Activated CD8-positive, alpha-beta memory T cell treated with anti-CD3 and anti-CD28 coated beads for 1 hour (primary cell): ENCODE measurements around the gene TUBG1.

Experiments
- DNase-seq, 2 donors: peaks; one replicate each; pipeline ENCODE4 v3.0.0-alpha.2; 2020; ENCODE audit warnings: low read depth in 1 of 2; ENCODE audit errors: extremely low read depth in 1 of 2

The TUBG1 gene

DNA sequence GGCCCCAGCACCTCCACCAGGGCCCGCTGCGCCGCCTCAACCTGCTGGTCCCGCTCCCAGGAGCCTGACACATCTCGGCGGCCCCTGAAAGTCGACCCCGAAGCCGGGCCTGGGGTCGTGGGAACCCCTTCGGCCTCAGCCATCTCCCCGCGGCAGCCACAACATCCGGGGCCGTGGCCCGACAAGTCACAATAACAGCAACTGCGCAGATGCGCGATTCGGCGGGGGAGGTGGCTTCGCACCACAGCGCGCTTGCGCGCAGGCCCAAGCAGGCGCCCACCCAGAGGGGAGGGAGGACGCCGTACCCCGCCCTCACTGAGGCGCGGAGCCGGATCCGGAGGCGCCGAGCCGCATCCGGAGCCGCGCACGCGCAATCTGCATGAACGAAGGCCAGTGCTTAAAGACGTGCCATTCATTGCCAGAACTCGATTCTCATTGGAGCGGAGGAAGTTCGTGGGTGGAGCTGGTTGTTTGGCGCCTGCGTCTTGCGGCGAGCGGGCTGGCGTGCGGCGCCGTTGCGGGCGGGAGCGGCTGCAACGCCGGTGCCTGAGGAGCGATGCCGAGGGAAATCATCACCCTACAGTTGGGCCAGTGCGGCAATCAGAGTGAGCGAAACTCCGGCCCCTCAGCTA lies at the start of gene TUBG1, which contains the start of gene RETREG3:
Gene TUBG1 (plus strand): TSS at position 502 of the 632 bp plus-strand sequence. CDS start 55 bp downstream, at position 557.
Gene RETREG3 (minus strand): TSS at position 193 of the 632 bp plus-strand sequence. CDS start 50 bp downstream, at position 143.
- peak; percentile 94 to 99 for DNase-seq

DNA sequence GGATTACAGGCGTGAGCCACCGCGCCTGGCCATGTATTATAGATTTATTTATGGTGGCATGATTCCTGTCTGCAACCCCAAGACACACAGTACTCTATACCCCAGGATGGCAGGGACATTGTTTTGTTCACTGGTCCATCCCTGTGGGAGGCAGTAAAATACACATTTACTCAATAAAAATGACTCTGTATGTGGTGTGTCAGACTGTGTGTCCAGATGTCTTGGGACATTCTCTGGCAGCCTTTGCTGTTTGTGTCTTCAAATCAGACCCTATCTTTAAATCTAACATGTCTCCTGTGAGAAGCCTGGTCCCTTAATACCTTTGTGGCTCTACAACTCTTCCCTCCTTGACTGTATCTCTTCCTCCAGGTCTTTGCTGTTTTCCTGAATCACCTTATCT lies 49.2 kb upstream of the TUBG1 start:
- DNase-seq = no peak

DNA sequence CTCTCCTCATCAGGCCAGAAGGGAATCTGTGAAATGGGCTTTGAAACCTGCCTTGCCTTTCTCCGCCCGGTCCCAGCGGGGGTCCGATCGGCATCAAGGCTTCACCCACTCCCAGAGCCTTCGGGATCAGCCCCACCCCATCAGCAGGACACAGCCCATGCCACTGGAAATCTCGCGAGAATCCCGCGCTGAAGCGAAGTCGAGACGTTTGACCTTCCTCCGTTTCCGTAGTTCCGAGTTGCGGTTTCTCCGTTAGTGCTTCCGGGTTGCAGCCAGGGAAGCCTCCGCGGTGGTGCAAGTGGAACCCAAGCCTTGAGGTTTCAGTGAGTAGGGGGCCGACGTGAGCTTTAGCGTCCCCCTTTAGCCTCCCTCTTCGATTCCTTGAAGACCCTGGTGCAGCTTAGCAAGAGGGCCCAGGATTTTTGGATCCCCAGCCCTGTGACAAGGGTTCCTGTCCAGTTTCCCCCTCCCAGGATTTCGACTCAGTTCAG lies 47.5 kb upstream of the TUBG1 start, which contains the start of gene COASY:
Gene COASY (plus strand): TSS at position 252 of the 491 bp plus-strand sequence. CDS start 475 bp downstream, outside the sequence.
- DNase-seq = peak; percentile 81

DNA sequence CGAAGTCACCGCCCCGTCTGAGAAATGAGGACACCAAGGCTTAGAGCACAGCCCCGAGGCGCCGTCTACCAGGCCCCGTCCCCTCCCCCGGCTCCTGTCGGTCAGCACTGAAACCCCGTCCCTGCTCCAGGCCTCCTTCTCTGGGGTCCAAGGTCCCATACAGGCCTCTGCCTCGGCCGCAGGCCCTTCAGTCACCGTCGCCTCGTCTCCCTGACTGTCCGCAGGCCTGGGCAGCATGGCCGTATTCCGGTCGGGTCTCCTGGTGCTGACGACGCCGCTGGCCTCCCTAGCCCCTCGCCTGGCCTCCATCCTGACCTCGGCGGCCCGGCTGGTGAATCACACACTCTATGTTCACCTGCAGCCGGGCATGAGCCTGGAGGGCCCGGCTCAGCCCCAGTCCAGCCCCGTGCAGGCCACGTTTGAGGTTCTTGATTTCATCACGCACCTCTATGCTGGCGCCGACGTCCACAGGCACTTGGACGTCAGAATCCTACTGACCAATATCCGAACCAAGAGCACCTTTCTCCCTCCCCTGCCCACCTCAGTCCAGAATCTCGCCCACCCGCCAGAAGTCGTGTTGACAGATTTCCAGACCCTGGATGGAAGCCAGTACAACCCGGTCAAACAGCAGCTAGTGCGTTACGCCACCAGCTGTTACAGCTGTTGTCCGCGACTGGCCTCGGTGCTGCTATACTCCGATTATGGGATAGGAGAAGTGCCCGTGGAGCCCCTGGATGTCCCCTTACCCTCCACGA lies 46.9 kb upstream of the TUBG1 start:
- DNase-seq = no peak

DNA sequence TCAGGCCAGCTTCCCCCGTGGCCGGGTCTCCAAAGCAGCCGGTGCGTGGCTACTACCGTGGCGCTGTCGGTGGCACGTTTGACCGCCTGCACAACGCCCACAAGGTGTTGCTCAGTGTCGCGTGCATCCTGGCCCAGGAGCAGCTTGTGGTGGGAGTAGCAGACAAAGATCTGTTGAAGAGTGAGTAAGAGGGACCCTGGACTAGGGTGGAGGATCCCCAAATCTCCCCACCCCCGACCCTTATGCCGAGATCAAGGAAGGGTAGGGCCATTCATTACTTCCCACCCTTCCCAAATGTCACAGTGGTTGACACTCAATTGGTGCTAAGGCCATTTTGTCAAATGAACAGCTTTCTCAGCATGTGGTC lies 46.4 kb upstream of the TUBG1 start:
- no peak for DNase-seq

DNA sequence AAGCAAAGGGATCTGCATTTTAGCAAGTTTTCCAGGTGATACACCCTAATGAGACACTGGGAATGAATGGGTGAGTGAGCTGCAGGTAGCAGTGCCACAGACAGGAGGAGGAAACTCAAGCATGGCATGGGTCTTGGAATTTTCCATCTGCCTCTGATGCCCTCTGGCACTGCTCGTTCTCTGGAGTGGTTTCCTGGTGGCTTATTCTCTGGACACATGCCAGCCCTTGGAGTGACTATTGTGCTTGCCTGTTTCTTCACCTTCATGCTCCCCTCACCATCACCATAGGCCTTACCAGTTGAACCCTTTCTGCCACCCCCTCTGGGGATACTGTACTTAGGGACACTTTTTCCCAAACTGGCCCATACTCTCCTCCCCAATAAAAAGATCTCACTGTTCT lies 45.9 kb upstream of the TUBG1 start:
- DNase-seq = no peak

DNA sequence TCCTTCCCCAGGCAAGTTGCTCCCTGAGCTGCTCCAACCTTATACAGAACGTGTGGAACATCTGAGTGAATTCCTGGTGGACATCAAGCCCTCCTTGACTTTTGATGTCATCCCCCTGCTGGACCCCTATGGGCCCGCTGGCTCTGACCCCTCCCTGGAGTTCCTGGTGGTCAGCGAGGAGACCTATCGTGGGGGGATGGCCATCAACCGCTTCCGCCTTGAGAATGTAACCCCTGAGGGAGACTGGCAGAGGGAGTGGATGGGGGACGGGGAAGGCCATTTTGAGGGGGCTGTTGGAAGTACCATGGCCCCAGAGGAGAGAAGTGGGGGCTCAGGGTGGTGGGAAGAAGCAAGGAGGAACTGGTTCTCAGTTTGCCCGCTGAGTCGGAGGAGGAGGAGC lies 45.5 kb upstream of the TUBG1 start:
- no peak for DNase-seq

DNA sequence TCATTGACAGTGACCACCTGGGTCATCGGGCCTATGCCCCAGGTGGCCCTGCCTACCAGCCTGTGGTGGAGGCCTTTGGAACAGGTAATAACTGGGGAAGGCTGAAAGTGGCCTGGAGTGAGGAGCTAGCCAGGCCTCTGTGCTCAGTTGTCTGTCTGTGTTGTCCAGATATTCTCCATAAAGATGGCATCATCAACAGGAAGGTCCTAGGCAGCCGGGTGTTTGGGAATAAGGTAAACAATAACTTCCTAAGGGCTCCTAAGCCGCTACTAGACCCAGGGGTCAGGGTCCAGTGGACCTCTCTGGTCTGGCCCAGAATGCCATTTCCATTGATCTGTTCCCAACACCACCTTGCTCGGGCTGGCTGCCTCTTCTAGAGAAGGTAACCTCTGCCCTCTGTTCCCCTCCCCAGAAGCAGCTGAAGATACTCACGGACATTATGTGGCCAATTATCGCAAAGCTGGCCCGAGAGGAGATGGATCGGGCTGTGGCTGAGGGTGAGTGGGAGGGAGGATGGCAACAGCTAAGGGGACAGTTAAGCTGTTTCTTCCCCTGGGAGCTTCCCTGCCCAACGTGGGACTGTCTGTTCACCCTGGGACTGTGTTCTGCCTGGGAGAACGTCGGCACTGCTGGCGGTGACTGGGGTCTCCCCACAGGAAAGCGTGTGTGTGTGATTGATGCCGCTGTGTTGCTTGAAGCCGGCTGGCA lies 44.5 kb upstream of the TUBG1 start:
- no peak for DNase-seq

DNA sequence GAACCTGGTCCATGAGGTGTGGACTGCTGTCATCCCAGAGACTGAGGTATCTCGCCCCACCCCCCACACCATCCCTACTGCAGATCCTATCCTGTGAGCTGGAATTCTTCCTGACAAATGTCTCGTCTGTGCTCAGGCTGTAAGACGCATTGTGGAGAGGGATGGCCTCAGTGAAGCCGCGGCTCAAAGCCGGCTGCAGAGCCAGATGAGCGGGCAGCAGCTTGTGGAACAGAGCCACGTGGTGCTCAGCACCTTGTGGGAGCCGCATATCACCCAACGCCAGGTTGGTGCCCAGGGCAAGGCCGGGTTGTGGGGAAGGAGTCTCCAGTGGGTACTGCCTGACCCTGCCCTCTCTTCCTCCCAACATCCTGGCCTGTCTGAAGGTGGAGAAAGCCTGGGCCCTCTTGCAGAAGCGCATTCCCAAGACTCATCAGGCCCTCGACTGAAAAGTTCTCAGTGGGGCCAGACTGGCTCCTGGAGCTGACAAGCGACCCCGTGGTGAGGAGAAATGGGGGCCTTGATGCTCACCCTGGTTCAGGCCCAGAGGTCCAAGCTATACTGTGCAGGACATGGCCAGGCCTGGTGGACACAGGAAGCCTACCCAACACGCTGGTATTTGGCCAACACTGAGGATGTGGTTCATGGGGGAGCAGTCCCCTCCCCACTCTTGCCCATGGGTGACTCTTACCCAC lies 43.8 kb upstream of the TUBG1 start:
- DNase-seq = no peak

DNA sequence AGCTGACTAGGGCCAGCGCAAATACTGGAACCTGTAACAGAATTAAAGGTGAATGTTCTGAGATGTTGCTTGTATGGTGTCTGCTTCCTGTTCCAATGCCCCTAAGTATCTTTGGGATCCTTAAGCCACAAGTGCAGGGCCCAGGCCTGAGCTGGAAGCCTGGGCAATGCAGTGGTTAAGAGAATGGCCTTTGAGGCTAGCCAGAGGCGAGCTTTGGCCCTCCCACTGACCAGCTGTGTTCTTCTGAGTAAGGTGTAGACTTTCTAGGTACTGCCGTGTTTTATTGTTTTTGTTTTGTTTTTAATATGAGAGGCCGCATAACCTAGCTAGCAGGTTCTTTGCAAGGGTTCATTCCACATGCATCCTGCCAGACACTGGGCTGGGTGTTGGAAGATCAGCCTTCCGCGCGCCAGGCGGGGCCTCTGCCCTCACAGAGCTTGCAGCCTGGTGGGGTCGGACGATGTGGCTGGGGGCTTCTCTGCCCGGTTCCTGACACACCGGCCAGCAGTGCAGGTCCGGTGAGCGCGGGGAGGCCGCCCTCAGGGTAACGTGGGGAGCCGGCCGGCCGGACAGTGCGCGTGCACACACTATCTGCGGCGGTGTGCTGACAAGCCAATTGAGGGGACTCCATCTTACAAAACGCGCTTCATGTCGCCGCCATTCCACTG lies 43.1 kb upstream of the TUBG1 start:
- no peak for DNase-seq

DNA sequence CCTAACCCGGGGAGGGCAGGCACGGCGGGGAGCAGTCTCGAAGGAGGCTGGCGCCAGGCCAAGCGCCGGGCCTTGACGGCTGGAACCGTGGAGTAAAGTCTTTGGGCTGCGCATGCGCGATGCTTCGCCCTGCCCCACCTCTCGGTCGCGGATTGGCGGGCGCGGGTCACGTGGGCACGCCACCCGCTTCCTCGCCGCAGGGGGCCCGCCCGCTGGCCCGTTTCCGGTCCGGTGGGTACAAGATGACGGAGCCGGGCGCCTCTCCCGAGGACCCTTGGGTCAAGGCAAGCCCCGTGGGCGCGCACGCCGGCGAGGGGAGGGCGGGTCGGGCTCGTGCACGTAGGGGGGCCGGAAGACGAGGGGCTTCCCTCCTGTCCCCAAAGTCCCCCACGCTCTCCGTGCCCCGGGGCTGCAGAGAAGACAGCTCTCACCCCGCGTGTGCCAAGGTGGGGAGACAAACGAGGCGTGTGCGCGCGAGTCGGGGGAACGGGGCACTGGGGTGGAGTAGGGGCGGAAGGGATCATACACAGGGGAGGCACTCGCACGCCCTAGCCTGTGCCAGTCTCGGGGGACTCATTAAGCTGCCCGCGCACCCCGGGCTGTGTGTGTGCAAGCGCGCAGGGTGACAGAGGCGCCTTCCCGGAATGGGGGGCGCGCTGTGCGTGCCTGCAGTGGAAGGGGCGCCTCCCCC lies 42.5 kb upstream of the TUBG1 start, which contains the start of gene MLX:
Gene MLX (plus strand): TSS at position 218 of the 691 bp plus-strand sequence. CDS start 25 bp downstream, at position 243.
- DNase-seq = peak; percentile 74 to 86

DNA sequence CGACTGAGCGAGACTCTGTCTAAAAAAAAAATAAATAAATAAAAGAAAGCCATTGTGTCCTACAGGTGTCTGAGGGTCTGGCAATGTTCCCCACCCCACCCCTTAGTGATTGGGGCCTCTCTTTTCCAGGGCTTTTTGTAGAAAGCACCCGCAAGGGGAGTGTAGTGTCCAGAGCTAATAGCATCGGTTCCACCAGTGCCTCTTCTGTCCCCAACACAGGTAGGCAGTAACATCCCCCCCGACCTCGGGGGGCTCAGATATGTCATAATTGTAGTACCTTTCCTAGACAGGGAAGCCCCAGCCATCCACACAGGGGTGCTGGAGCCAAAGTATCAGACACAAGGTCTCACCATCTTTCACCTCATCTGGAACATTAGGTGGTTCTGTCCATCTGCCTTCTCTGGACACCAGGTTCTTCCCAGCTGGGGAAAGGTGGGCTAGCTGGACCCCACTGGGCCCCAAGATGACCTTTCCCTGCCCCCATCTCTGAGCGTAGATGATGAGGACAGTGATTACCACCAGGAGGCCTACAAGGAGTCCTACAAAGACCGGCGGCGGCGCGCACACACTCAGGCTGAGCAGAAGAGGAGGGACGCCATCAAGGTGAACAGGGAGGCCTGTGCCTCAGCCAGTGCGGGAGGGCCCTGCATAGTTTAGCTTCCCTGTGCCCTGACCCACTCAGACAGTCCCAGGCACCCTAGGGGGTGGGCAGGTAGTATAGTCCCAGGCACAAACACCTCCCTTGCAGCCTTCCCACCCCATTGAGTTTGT lies 41.0 kb upstream of the TUBG1 start:
- DNase-seq = no peak

DNA sequence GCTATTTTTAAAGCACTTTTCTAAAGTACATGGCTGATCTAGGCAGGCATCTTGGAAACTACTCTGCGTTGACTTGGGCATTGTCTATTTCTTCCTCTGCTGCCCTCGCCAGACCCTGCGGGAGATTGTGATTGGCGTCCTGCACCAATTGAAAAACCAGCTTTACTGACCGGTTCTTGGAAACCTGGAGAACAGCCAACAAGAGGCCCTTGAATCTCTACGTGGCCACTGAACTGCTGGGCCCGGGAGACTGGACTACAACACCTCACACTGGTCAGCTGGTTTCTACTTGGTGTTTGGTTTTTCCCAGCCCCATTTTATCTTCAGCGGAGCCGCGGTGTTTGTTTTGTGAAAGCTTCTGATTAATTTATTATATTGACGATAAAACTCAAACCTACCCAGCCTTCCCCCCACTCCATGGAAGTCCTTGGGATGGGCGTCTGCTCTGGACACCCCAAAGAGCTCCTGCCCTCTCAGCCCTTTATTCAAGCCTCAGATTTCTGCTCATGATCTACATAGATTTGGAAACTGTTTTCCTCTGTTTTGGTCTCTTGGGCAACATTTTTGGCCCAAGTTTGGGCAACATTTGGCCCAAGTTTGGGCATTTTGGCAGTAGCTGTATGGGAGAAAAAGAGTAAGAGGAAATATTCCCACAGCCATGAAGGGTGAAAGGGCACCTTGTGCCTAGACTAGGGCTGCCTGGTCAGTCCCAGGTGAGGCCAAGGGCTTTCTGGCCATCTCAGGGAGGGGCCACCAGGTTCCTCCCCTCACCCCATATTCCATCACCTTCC lies 37.9 kb upstream of the TUBG1 start:
- no peak for DNase-seq

DNA sequence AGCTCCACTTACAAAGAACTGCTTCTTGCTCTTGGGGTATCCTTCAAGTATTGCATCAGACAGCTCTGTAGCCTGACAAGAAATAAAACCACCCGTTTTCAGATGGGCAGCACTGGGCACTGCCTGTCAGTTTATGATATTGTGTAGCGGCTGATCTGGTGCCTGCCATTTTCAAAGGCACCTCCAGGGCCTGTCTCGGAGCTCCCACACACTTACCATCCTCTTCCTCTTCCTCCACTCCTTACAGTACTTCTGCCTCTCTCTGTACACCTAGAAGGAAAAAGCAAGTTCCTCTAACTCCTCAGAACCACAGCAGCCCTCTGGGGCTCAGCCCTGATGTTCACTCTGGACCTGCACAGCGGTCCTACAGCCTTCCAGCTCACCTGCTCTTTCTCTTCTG lies 36.4 kb upstream of the TUBG1 start:
- DNase-seq = no peak

DNA sequence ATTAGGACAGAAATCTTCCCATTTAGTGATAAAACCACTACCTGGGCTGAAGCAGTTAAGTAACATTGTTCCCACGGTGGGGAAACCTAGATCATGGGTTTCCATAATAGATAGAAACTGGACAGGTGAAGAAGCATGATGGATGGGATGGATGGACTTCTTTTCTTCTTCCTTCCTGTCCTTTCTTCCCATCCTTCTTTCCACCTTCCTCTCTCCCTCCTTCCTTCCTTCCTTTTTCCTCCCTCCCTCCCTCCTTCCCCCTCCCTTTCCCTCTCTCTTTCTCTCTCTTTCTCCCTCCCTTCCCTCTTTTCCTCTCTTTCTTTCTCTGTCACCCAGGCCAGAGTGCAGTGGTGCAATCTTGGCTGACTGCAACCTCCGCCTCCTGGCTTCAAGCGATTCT lies 35.0 kb upstream of the TUBG1 start:
- no peak for DNase-seq

DNA sequence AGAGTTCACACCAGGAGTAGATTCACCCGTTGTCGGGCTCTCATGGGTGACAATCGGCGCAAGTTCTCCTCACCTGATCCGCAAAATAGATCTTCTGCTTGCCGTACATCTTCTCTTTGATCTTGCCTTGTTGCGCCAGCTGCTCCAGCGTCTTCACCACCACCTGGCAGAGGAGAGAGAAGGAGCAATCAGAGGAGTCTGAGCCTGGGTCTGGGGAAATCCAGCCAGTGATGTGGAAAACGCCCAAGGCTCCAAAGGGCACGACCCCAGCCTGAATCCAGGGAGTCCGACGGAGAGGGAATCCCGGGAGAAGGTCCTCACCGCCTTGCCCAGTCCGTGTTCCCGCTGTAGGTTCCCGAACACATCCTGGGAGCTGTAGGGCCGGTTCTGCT lies 32.3 kb upstream of the TUBG1 start:
- no peak for DNase-seq

DNA sequence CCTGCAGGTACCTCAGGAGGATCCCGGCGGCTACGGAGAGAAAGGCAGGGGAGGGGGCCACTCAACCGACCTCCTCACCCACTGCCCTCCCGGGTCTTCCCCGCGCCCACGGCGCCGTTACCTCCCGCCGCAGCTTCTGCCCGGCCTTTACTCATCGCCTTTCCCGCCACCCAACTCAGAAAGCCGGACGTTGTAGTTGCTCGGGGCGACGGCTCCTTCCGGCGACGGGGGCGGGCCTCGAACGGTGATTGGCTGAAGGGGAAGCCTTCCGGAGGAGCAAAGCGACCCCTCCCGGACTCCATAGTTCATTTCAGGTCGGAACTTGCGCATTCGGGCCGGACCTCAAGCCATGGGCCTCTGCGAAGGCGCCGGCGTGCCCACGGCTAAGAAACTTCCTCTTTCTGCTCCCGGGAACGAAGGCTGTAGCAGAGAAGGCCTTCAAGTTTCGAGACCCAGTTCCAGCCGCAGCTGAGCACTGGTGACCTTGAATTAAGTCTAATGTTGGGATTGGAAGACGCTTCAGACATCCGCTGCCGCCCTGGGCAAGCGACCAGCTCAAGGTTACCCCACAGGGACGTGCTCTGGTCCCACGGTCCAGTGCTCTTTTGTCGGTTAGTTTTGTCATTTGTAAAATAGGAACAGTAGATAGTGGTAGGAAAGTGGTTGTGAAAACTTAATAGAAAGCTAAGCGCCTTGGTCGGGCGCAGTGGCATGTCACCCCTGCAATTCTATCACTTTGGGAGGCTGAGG lies 31.8 kb upstream of the TUBG1 start, which contains the start of gene PSMC3IP:
Gene PSMC3IP (minus strand): TSS at position 198 of the 750 bp plus-strand sequence. CDS start 43 bp downstream, at position 155.
- DNase-seq = peak; percentile 81 to 85
